AG09319 (cell line): ENCODE results near the gene HMGB1.

Experiments used
- DNase-seq: peaks from one replicate; pipeline ENCODE4 v3.0.0-alpha.2; 2010; ENCODE audit warnings: low read depth; ENCODE audit errors: extremely low read depth
- TF ChIP-seq, protein P1 (sequence below): IDR thresholded peaks from 2 replicates; pipeline ENCODE4 v1.5.1; 2011; ENCODE audit warnings: low read depth, mild to moderate bottlenecking, inconsistent platforms, low read length, moderate library complexity

The HMGB1 gene

GRCh38 chr13:30496147-30496546, 30.4 kb upstream of the HMGB1 start:
- TF ChIP-seq, protein P1, sequence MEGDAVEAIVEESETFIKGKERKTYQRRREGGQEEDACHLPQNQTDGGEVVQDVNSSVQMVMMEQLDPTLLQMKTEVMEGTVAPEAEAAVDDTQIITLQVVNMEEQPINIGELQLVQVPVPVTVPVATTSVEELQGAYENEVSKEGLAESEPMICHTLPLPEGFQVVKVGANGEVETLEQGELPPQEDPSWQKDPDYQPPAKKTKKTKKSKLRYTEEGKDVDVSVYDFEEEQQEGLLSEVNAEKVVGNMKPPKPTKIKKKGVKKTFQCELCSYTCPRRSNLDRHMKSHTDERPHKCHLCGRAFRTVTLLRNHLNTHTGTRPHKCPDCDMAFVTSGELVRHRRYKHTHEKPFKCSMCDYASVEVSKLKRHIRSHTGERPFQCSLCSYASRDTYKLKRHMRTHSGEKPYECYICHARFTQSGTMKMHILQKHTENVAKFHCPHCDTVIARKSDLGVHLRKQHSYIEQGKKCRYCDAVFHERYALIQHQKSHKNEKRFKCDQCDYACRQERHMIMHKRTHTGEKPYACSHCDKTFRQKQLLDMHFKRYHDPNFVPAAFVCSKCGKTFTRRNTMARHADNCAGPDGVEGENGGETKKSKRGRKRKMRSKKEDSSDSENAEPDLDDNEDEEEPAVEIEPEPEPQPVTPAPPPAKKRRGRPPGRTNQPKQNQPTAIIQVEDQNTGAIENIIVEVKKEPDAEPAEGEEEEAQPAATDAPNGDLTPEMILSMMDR = no peak
- DNase-seq = no peak

GRCh38 chr13:30495746-30496145, 30.0 kb upstream of the HMGB1 start:
- TF ChIP-seq, protein P1 = no peak
- no peak for DNase-seq

DNA sequence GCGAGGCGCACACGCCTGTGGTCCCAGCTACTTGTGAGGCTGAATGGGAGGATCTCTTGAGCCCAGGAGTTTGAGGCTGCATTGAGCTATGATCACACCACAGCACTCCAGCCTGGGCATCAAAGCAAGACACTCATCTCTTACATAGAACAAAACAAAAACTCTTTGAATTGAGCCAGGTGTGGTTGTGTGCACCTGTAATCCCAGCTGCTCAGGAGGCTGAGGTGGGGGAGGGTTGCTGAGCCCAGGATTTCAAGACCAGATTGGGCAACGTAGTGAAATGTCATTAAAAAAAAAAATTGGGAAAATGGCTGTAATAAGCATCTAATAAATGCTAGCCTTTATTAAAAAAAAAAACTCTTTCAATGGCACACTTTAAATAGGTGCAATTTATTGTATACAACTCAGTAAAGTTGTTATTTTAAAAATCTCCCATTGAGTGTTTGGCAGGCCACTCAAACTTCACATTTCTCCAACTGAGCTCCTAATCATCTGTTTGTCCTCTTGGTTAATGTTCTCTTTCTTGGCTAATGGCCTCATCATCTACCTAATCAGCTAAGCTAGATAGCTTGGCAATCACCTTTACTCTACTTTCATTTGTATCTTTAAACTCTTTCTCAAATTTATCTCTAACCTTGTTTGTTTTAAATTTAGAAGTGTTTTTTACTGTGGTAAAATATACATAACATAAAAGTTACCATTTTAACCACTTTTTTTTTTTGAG, 28.1 kb upstream of the HMGB1 start:
- TF ChIP-seq, protein P1 = no peak
- DNase-seq = no peak

DNA sequence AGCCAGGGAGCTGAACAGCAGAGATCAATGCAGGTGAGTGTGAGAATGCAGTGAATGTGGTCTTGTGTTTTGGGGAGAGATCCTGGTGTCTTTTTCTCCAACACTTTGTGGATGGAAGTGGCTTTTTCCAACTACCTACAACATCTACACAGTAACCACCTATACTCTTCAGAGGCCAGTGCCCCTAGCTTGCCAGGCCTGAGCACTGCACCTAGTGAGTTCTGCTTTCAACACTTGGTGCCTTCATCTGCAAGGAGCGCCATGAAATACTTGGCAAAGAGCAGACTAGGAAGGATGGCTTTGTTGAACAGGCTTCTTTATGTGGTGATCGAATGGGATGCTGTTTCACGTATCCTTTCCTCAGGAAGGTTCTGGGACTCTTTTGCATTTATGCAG, 21.3 kb upstream of the HMGB1 start:
- DNase-seq = no peak
- TF ChIP-seq, protein P1 = no peak

GRCh38 chr13:30486230-30487074, 20.7 kb upstream of the HMGB1 start:
- TF ChIP-seq, protein P1 = no peak
- DNase-seq = no peak

DNA sequence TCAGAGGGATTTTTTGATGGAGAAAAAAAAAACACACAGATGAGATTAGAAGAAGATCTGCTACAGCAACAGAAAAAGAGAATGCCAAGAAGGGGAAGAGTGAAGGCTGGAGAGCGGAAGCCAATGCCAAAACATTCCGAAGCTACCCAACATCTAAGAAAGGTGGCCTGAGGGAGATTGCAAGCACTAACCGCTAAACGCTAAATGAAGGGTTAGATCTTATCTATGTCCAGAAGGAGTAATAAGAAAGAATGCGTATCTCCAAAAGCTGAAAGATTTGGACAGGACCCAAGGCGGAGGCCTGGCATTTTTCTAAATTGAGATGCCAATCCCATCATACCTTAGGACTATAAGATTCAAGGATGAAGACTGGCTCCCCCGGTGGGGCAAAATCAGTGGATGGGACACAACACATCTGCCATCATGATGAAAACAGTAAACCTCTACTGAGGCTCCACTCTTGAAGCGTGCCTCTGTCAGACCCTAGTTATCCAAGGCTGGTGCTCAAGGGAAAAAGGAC, 15.6 kb upstream of the HMGB1 start:
- no peak for DNase-seq
- TF ChIP-seq, protein P1 = no peak
